Natural killer cell (primary cell): Measurements from ENCODE around the gene DENND1A. TPM values are rescaled to one million over a fixed set of nuclear protein-coding genes. Genes with fewer than 3 reads are reported as not detected.
A peak's percentile ranks its signal among the peaks of the same experiment; 100 is the strongest.

Experiments
- ATAC-seq, 3 donors: fragments of 150-1000 bp in 2 of 3; fragments of 200-7000 bp in 1 of 3; cut with Tn5 transposase; 1 replicate in 1 of 3; 2 replicates in 2 of 3; pipeline ENCODE4 v1.10.0; 2021; ENCODE audit warnings: mild to moderate bottlenecking in 2 of 3, moderate library complexity in 2 of 3
- DNase-seq, 2 donors: peaks; one replicate each; pipeline versions ENCODE4 v3.0.0 to v3.0.0-alpha.2; 2013 to 2021; ENCODE audit warnings: mixed read lengths in 1 of 2
- H3K27ac ChIP-seq: one replicate; pipeline ENCODE4 v1.5.1; 2013; ENCODE audit warnings: mild to moderate bottlenecking, low read length
- H3K27me3 ChIP-seq: one replicate; pipeline ENCODE4 v1.6.1; 2013; ENCODE audit warnings: low read length; ENCODE audit not compliant: control insufficient read depth, insufficient read depth
- H3K36me3 ChIP-seq: one replicate; pipeline ENCODE4 v1.6.1; 2013; ENCODE audit warnings: low read length; ENCODE audit not compliant: control insufficient read depth, insufficient read depth
- H3K4me1 ChIP-seq: one replicate; pipeline ENCODE4 v1.6.1; 2013; ENCODE audit warnings: low read length; ENCODE audit not compliant: control insufficient read depth, insufficient read depth
- H3K4me3 ChIP-seq: one replicate; pipeline ENCODE4 v1.5.1; 2013; ENCODE audit warnings: low read length
- H3K9me3 ChIP-seq: one replicate; pipeline ENCODE4 v1.6.1; 2013; ENCODE audit warnings: low read length; ENCODE audit not compliant: control insufficient read depth, insufficient read depth
- H3K27ac Mint-ChIP-seq, 2 donors: one replicate each; pipeline ENCODE4 v1.8.0; 2022; ENCODE audit warnings: mild to moderate bottlenecking in 2 of 2, mixed read lengths in 2 of 2, moderate library complexity in 1 of 2
- H3K27me3 Mint-ChIP-seq, 2 donors: one replicate each; pipeline ENCODE4 v1.8.0; 2022; ENCODE audit warnings: low read depth in 2 of 2, mixed read lengths in 2 of 2
- H3K36me3 Mint-ChIP-seq: one replicate; pipeline ENCODE4 v1.8.0; 2022; ENCODE audit warnings: mixed read lengths
- H3K4me1 Mint-ChIP-seq, 2 donors: one replicate each; pipeline ENCODE4 v1.8.0; 2022; ENCODE audit warnings: mixed read lengths in 2 of 2
- H3K4me3 Mint-ChIP-seq: one replicate; pipeline ENCODE4 v1.8.0; 2022; ENCODE audit warnings: mild to moderate bottlenecking, moderate library complexity, mixed read lengths
- H3K9me3 Mint-ChIP-seq, 2 donors: one replicate each; pipeline ENCODE4 v1.8.0; 2022; ENCODE audit warnings: mixed read lengths in 2 of 2
- CTCF ChIP-seq: fragments of 200-600 bp; IDR thresholded peaks from one replicate; pipeline ENCODE4 v1.8.0; 2022; ENCODE audit warnings: antibody characterized with exemption
- WGBS: methylation state at CpG from one replicate; pipeline ENCODE4 v1.1.7; 2013; ENCODE audit warnings: missing lambda C conversion rate; ENCODE audit not compliant: insufficient coverage; 5-methylcytosine and 5-hydroxymethylcytosine counted together
- intact Hi-C: fragments of 100-400 bp; cut with micrococcal nuclease; formaldehyde crosslinking; loops from one replicate; pipeline ENCODE4 v1.14.2; 2022
- total RNA-seq, 4 donors: library from RNA; stranded (reverse); fragments of 120-200 nt in 1 of 4; gene quantifications; one replicate each; pipeline versions ENCODE4 v1.2.3 to v1.2.4, GENCODE V29; 2013 to 2022

Gene DENND1A
- total RNA-seq, 3 donors from 2014 or later (not counting 1 experiment from before 2014, with no cell fraction given) = 27.8 to 37.6 (median 30.9) TPM

GRCh38 chr9:123544007-123544827, 385.7 kb downstream of the DENND1A start:
- ATAC-seq = no peak
- Histone ChIP-seq H3K9me3 (no peaks in the 10 kb centered on the region), H3K4me1 (no peaks in the 10 kb centered on the region), H3K27me3 (no peaks in the 10 kb centered on the region), H3K4me3 (no peak overlapping the region), H3K27ac (no peak overlapping the region), H3K36me3 (no peaks in the 10 kb centered on the region)
- H3K27me3 Mint-ChIP-seq = no peaks in the 10 kb centered on the region
- no peak overlapping the region for H3K27ac Mint-ChIP-seq
- H3K4me3 Mint-ChIP-seq = no peak overlapping the region
- intact Hi-C loops = loop anchor here (1.0 kb wide), 1 partner anchor 496 kb away; no protein-coding TSS in a partner anchor
- peak; percentile 70 for TF ChIP-seq CTCF
- peaks cover 7 to 30% of the 10 kb centered on the region in 2 donors for H3K4me1 Mint-ChIP-seq
- no peaks in the 10 kb centered on the region for H3K36me3 Mint-ChIP-seq
- 97% methylated on average over 2 of the region's 3 CpGs for WGBS
- peak in 1 of 2 donors; percentile 52 for DNase-seq
- no peaks in the 10 kb centered on the region for H3K9me3 Mint-ChIP-seq

- ATAC-seq (no peak), DNase-seq (no peak)
- intact Hi-C loops = no loop called here
- H3K36me3 Mint-ChIP-seq = no peaks in the 10 kb centered on the region
- H3K9me3 Mint-ChIP-seq = no peaks in the 10 kb centered on the region
- TF ChIP-seq CTCF = no peak
- H3K27me3 Mint-ChIP-seq = no peaks in the 10 kb centered on the region
- Histone ChIP-seq H3K27ac (no peak overlapping the region), H3K36me3 (no peaks in the 10 kb centered on the region), H3K4me3 (no peak overlapping the region), H3K4me1 (no peaks in the 10 kb centered on the region), H3K27me3 (no peaks in the 10 kb centered on the region), H3K9me3 (no peaks in the 10 kb centered on the region)
- no peak overlapping the region for H3K4me3 Mint-ChIP-seq
- H3K4me1 Mint-ChIP-seq = peaks cover 7 to 27% of the 10 kb centered on the region in 2 donors
- H3K27ac Mint-ChIP-seq = no peak overlapping the region
- 93% methylated on average over 8 of the region's 8 CpGs for WGBS
Measured at GRCh38 chr9:123543492-123543891, 386.4 kb downstream of the DENND1A start.

GRCh38 chr9:123542435-123543225, 387.3 kb downstream of the DENND1A start:
- H3K27ac Mint-ChIP-seq = no peak overlapping the region
- no peak overlapping the region for H3K4me3 ChIP-seq
- no peaks in the 10 kb centered on the region for H3K9me3 ChIP-seq
- no peak overlapping the region for H3K4me3 Mint-ChIP-seq
- peaks cover 7 to 27% of the 10 kb centered on the region in 2 donors for H3K4me1 Mint-ChIP-seq
- WGBS = 87% methylated on average over 11 of the region's 11 CpGs
- ATAC-seq = no peak
- intact Hi-C loops = no loop called here
- no peak for DNase-seq
- H3K27ac ChIP-seq = no peak overlapping the region
- H3K27me3 ChIP-seq = no peaks in the 10 kb centered on the region
- no peak for TF ChIP-seq CTCF
- no peaks in the 10 kb centered on the region for H3K4me1 ChIP-seq
- H3K36me3 Mint-ChIP-seq = no peaks in the 10 kb centered on the region
- no peaks in the 10 kb centered on the region for H3K27me3 Mint-ChIP-seq
- H3K36me3 ChIP-seq = no peaks in the 10 kb centered on the region
- H3K9me3 Mint-ChIP-seq = no peaks in the 10 kb centered on the region
